Stimulated activated naive CD8-positive, alpha-beta T cell treated with anti-CD3 and anti-CD28 coated beads, Interleukin-15, Interleukin-2, amounts not matched to agents 100 U/mL and 50 U/mL, for 24 hours (primary cell): ENCODE data around the gene IGLL5.
"Not testable (repeated sequence)": the region's sequence is repeated elsewhere in the genome, so short reads cannot be mapped to it uniquely, and the experiment has no call there.

Source experiments
- ATAC-seq: fragments of 150-1000 bp; cut with Tn5 transposase; one replicate; pipeline ENCODE4 v1.10.0; 2021
- DNase-seq: peaks from one replicate; pipeline ENCODE4 v3.0.0; 2021

The IGLL5 gene

GRCh38 chr22:22884010-22884887 is 3.4 kb upstream of the IGLL5 start:
- peak; percentile 74 for DNase-seq
- ATAC-seq: peak; percentile 52

GRCh38 chr22:22884888-22885840 is 2.5 kb upstream of the IGLL5 start:
- peak; percentile 88 for ATAC-seq
- DNase-seq: peak; percentile 82

- ATAC-seq: no peak
- DNase-seq: no peak
Measured at GRCh38 chr22:22886546-22886945, 1.1 kb upstream of the IGLL5 start.

- no peak for DNase-seq
- no peak for ATAC-seq
Measured at GRCh38 chr22:22888571-22889353, 1.1 kb downstream of the IGLL5 start.

DNA sequence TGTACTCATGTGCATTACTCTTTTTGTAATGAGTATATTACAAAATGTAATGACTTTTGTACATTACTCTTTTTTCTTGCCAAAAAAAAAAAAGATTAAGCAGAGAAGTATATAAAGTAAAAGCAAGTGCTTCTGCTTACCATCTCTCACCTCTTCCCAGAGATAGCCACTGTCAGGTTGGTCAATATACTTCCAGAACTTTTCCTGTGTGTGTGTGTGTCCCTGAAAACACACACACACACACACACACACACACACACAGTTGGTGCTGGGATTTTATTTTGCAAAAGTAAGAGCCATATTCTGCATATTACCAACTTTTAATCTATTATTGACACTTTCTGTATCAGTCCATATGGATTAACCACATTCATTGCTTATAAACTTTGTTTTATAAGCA is 2.5 kb downstream of the IGLL5 start:
- DNase-seq (no peak), ATAC-seq (no peak)

DNA sequence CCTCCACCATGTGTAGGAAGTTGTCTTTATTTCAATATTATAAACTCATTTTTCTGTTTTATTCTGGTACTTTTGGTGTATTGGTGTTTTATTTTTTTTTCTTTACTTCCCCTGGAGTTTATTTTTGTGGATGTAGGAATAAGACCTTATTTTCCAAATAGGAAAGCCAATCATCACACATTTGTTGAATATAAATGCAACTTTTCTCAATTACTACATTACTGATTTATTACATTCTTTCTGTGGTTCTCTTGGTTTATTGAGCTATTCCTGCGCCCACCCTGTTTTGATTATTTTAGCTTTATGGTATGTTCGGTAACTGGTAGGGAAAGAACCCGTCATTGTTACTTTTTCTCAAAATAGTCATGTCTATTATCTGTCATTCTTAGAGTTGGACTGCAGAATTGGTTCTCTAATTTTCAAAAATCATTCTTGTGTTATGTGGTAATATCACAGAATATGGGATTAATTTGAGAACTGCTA is 3.6 kb downstream of the IGLL5 start:
- ATAC-seq (no peak), DNase-seq (no peak)

DNA sequence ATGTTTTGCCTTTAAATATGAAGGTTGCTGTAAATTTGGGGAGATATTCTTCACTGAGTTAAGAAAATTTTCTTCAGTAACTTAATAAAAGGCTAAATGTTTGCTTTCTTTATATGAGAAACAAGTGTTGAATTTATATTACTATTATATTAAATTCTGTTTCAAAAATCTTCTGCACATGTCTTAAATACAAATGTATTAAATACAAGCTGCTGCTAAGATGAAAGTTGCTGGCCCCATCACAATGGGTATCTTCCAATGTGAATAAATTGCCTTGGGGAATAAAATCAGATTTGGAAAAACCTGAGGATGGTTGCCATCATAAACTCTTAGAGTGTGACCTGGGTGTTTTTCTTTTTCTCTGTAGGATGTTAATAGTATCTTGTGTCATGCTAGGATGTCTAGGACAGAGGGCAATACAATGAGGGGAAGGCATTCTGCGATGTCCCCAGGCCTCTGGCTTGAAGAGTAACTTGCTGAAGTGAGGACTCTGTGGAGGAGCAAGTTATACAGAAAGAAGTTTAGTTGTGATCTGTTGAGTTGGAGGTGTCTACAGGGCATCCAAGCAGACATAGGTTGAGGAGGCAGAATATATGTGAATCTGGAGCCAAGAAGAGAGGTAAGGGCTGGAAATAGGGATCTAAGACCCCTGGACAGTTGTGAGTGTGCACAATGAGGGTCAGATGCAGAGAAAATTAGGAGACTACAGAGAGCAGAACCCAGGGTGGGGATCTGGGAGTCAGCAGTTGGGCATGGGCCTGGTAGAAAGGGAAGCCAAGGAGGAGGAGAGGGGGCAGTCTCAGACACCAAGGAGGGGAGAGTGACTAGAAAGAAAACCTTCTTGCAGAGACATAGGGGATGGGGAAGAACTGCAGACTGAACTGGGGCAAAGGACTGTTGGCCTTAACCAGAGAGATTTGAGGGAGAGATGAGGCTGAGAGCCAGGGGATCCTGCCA is 4.8 kb downstream of the IGLL5 start:
- ATAC-seq: no peak
- DNase-seq: no peak

- DNase-seq (no peak), ATAC-seq (no peak)
Measured at GRCh38 chr22:22893077-22893805, 5.6 kb downstream of the IGLL5 start.

GRCh38 chr22:22893891-22894739 is 6.5 kb downstream of the IGLL5 start:
- no peak for ATAC-seq
- DNase-seq: peak; percentile 3

GRCh38 chr22:22894740-22895731 is 7.4 kb downstream of the IGLL5 start:
- no peak for DNase-seq
- no peak for ATAC-seq

DNA sequence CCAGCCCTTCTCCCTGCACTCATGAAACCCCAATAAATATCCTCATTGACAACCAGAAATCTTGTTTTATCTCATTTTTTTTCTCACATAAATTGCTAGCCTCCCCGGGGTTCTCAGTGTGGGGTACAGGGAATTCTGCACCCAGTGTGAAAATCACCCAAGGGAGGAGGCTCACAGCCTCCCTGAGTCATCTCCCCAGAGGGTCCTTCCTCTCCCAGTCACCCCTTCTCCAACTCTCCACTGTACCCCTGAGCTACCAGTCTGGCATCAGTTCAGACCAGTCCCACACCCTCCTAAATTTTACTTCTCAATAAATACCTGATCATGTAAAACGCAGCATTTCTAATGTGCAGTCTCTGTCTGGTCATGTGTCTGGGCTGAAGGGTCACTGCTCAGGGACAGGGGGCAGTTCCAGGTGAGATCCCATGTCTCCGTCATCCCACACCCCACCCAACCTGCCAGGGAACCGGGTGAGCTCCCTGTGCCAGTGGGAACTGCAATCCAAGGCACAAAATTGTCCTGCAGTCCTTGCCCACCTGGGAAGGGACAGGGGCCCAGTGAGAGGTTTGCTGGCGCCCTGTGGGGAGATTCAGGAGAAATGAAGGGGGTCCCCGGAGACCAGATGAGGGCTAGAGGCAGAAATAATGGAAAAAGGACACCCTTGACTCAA is 8.3 kb downstream of the IGLL5 start:
- no peak for ATAC-seq
- no peak for DNase-seq

GRCh38 chr22:22896601-22897000 is 9.0 kb downstream of the IGLL5 start:
- no peak for ATAC-seq
- DNase-seq: no peak

DNA sequence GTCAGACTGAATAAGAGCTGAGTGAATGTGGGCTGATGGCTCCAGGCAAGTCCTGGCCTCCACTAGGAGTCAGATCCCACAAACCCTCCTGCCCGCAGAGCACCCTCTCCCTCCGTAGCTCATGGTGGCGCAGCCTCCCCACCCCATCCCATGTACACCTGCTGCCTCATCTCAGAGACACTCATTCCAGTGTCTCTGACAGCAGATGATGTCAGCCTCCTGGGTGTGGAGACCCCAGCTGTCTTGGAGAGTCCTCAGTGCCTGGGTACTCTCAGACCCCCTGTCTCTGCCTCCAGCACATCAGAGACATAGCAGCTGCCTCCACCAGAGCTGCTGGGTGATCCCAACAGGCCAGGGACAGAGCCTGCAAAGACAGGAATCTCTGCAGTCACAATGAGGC is 9.5 kb downstream of the IGLL5 start:
- DNase-seq: no peak
- no peak for ATAC-seq

GRCh38 chr22:22897947-22898346 is 10.3 kb downstream of the IGLL5 start:
- ATAC-seq (no peak), DNase-seq (no peak)

- not testable (repeated sequence) for DNase-seq, ATAC-seq
Measured at GRCh38 chr22:22898411-22898950, 10.9 kb downstream of the IGLL5 start.

DNA sequence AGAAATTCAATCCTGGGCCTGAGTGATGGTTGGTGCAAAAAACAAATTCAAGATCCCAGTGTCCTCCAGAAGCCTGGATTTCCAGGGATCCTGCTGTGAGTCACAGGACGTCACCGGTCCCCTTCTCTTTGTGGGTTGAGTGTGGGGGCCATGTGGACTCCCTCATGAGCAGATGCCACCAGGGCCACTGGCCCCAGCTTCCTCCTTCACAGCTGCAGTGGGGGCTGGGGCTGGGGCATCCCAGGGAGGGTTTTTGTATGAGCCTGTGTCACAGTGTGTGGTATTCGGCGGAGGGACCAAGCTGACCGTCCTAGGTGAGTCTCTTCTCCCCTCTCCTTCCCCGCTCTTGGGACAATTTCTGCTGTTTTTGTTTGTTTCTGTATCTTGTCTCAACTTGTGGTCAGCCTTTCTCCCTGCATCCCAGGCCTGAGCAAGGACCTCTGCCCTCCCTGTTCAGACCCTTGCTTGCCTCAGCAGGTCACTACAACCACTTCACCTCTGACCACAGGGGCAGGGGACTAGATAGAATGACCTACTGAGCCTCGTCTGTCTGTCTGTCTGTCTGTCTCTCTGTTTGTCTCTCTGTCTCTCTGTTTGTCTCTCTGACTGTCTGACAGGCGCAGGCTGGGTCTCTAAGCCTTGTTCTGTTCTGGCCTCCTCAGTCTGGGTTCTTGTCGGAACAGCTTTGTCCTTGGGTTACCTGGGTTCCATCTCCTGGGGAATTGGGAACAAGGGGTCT is 11.9 kb downstream of the IGLL5 start:
- ATAC-seq, DNase-seq: not testable (repeated sequence)
